ENCODE measurements around the gene THUMPD1. TPM values are rescaled to one million over a fixed set of nuclear protein-coding genes. Genes with fewer than 3 reads are reported as not detected.

Gene THUMPD1
- total RNA-seq, 1 donor from 2014 or later: 95.8 TPM

DNA sequence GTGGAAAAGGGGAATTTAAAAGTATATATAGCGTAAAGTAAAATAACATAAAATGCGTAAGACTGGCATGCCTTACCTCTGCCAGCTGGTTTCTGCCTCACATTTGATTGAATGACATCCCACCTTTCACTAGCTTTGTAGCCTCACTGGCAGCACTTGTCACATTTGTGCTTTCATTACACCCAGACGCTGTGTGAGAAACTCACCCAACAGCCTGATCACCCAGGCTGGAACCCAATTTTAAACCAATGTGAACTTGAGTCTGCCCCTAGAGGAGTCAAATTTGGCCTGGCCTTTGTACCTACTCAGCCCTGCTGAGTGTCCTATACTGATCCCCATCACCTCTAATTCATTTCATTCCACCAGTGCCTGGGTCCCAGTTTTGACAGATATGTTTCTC lies 4.8 kb upstream of the THUMPD1 start:
- Histone ChIP-seq H3K9ac (no peak overlapping the region), H3K9me3 (ENCODE audit: low read depth) (no peaks in the 10 kb centered on the region), H3K27me3 (no peaks in the 10 kb centered on the region), H4K20me1 (ENCODE audit: low read depth) (no peaks in the 10 kb centered on the region), H3K4me2 (no peak overlapping the region), H3K27ac (no peak overlapping the region), H2AFZ (replicated peaks) (no peak overlapping the region), H3K79me2 (ENCODE audit: low read depth) (no peaks in the 10 kb centered on the region), H3K36me3 (no peaks in the 10 kb centered on the region), H3K4me3 (no peak overlapping the region), H3K4me1 (no peaks in the 10 kb centered on the region), H3F3A (ENCODE audit: low read depth) (no peaks in the 10 kb centered on the region)
- Mint-ChIP-seq H3K36me3 (no peaks in the 10 kb centered on the region), H3K9me3 (peaks cover 3% of the 10 kb centered on the region), H3K4me1 (peaks cover 5% of the 10 kb centered on the region), H3K27me3 (ENCODE audit: insufficient read depth, low read depth) (no peaks in the 10 kb centered on the region), H3K27ac (no peak overlapping the region), H3K4me3 (no peak overlapping the region)
- no peak for DNase-seq (ENCODE audit: low spot score)
- TF ChIP-seq EZH2 (IDR thresholded peaks at IDR 0.05) (no peak), CTCF (IDR thresholded peaks at IDR 0.05) (no peak), EZH2phosphoT487 (IDR thresholded peaks at IDR 0.05) (no peak)

GRCh38 chr16:20744922-20745440 lies 3.4 kb upstream of the THUMPD1 start:
- no peaks in the 10 kb centered on the region for H3K27me3 Mint-ChIP-seq (ENCODE audit: insufficient read depth, low read depth)
- H3K4me3 Mint-ChIP-seq: no peak overlapping the region
- no peak for DNase-seq (ENCODE audit: low spot score)
- H2AFZ ChIP-seq (replicated peaks): no peak overlapping the region
- H3K9me3 Mint-ChIP-seq: peaks cover 3% of the 10 kb centered on the region
- peaks cover 7% of the 10 kb centered on the region for H3K4me1 ChIP-seq
- no peak for TF ChIP-seq EZH2phosphoT487 (IDR thresholded peaks at IDR 0.05)
- TF ChIP-seq EZH2 (IDR thresholded peaks at IDR 0.05): no peak
- no peak for TF ChIP-seq CTCF (IDR thresholded peaks at IDR 0.05)
- no peaks in the 10 kb centered on the region for H3K36me3 Mint-ChIP-seq
- H3K4me2 ChIP-seq: no peak overlapping the region
- H3K4me3 ChIP-seq: no peak overlapping the region
- H3K9me3 ChIP-seq (ENCODE audit: low read depth): no peaks in the 10 kb centered on the region
- H3K4me1 Mint-ChIP-seq: peaks cover 11% of the 10 kb centered on the region
- H3K36me3 ChIP-seq: no peaks in the 10 kb centered on the region
- H4K20me1 ChIP-seq (ENCODE audit: low read depth): peaks cover 12% of the 10 kb centered on the region
- H3K27ac Mint-ChIP-seq: no peak overlapping the region
- H3K27ac ChIP-seq: no peak overlapping the region
- H3F3A ChIP-seq (ENCODE audit: low read depth): no peaks in the 10 kb centered on the region
- no peak overlapping the region for H3K9ac ChIP-seq
- no peaks in the 10 kb centered on the region for H3K27me3 ChIP-seq
- peaks cover 13% of the 10 kb centered on the region for H3K79me2 ChIP-seq (ENCODE audit: low read depth)

DNA sequence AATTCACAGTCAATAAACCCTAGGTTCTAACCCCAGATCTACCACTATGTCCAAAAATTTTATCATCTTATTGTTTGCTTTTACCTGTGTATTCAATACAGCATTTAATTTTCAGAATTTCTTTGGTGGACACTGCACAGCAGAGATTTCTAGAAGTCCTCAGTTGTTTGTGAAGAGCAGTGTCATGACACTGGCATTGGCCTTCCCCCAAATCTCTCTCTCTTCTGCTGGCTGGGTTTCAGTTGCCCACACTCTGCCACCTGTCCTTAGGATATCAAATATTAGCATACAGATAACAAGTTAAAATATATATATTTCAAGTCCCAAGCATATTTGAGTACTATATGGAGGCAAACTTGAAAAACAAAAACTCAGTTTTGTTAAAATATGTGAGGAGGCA lies 2.0 kb upstream of the THUMPD1 start:
- peaks cover 3% of the 10 kb centered on the region for H3K36me3 Mint-ChIP-seq
- no peak for DNase-seq (ENCODE audit: low spot score)
- no peaks in the 10 kb centered on the region for H3F3A ChIP-seq (ENCODE audit: low read depth)
- peaks cover 3% of the 10 kb centered on the region for H3K9me3 Mint-ChIP-seq
- peaks cover 26% of the 10 kb centered on the region for H4K20me1 ChIP-seq (ENCODE audit: low read depth)
- H3K4me1 ChIP-seq: peaks cover 7% of the 10 kb centered on the region
- H3K4me1 Mint-ChIP-seq: peaks cover 14% of the 10 kb centered on the region
- H3K79me2 ChIP-seq (ENCODE audit: low read depth): peaks cover 27% of the 10 kb centered on the region
- H3K4me2 ChIP-seq: no peak overlapping the region
- peaks cover 3% of the 10 kb centered on the region for H3K36me3 ChIP-seq
- H2AFZ ChIP-seq (replicated peaks): no peak overlapping the region
- H3K27ac Mint-ChIP-seq: no peak overlapping the region
- no peak overlapping the region for H3K27ac ChIP-seq
- H3K27me3 Mint-ChIP-seq (ENCODE audit: insufficient read depth, low read depth): no peaks in the 10 kb centered on the region
- no peaks in the 10 kb centered on the region for H3K27me3 ChIP-seq
- no peak overlapping the region for H3K9ac ChIP-seq
- H3K9me3 ChIP-seq (ENCODE audit: low read depth): no peaks in the 10 kb centered on the region
- no peak overlapping the region for H3K4me3 ChIP-seq
- H3K4me3 Mint-ChIP-seq: no peak overlapping the region
- TF ChIP-seq EZH2phosphoT487 (IDR thresholded peaks at IDR 0.05): no peak
- no peak for TF ChIP-seq EZH2 (IDR thresholded peaks at IDR 0.05)
- no peak for TF ChIP-seq CTCF (IDR thresholded peaks at IDR 0.05)
